Measurements from ENCODE around the gene PYY.

- TF ChIP-seq, protein P1, sequence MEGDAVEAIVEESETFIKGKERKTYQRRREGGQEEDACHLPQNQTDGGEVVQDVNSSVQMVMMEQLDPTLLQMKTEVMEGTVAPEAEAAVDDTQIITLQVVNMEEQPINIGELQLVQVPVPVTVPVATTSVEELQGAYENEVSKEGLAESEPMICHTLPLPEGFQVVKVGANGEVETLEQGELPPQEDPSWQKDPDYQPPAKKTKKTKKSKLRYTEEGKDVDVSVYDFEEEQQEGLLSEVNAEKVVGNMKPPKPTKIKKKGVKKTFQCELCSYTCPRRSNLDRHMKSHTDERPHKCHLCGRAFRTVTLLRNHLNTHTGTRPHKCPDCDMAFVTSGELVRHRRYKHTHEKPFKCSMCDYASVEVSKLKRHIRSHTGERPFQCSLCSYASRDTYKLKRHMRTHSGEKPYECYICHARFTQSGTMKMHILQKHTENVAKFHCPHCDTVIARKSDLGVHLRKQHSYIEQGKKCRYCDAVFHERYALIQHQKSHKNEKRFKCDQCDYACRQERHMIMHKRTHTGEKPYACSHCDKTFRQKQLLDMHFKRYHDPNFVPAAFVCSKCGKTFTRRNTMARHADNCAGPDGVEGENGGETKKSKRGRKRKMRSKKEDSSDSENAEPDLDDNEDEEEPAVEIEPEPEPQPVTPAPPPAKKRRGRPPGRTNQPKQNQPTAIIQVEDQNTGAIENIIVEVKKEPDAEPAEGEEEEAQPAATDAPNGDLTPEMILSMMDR (IDR thresholded peaks at IDR 0.05; ENCODE audit: poor library complexity, severe bottlenecking), result no peak
- TF ChIP-seq SMC3 (conservative IDR thresholded peaks at IDR 0.05; ENCODE audit: poor library complexity) (no peak), EP300 (conservative IDR thresholded peaks at IDR 0.05; ENCODE audit: poor library complexity, severe bottlenecking) (no peak), EZH2 (IDR thresholded peaks at IDR 0.05; ENCODE audit: borderline replicate concordance, insufficient read depth, low read length, poor library complexity, severe bottlenecking) (no peak), POLR2AphosphoS5 (IDR thresholded peaks at IDR 0.05) (no peak)
These were observed 20.8 kb downstream of the PYY start for GRCh38 chr17:43932923-43933322.

Data from neural cell (in vitro differentiated cells).